Hepatocyte (in vitro differentiated cells): Measurements from ENCODE around the gene LACTBL1. TPM values are rescaled to one million over a fixed set of nuclear protein-coding genes. Genes with fewer than 3 reads are reported as not detected.

Experiments used
- DNase-seq: peaks from one replicate; pipeline ENCODE4 v3.0.0-alpha.2; 2016; ENCODE audit warnings: low spot score
- H2AFZ ChIP-seq: fragments of 200-600 bp; sonication (generic); 2 replicates; pipeline ENCODE4 v1.6.0; 2016; ENCODE audit warnings: antibody characterized with exemption, mild to moderate bottlenecking
- H3K27ac ChIP-seq: fragments of 200-600 bp; sonication (generic); 2 replicates; pipeline ENCODE4 v1.5.1; 2016; ENCODE audit warnings: mild to moderate bottlenecking
- H3K27me3 ChIP-seq: fragments of 200-600 bp; sonication (generic); 2 replicates; pipeline ENCODE4 v1.6.1; 2016
- H3K36me3 ChIP-seq: fragments of 200-600 bp; sonication (generic); replicated peaks from 2 replicates; pipeline ENCODE4 v1.5.1; 2016; ENCODE audit warnings: low read depth; ENCODE audit not compliant: insufficient read depth
- H3K4me1 ChIP-seq: fragments of 200-600 bp; sonication (generic); 2 replicates; pipeline ENCODE4 v1.5.1; 2016; ENCODE audit warnings: mild to moderate bottlenecking, moderate library complexity; ENCODE audit not compliant: insufficient read depth
- H3K4me2 ChIP-seq: fragments of 200-600 bp; sonication (generic); 2 replicates; pipeline ENCODE4 v1.6.0; 2016
- H3K4me3 ChIP-seq: fragments of 200-600 bp; sonication (generic); 2 replicates; pipeline ENCODE4 v1.5.1; 2016; ENCODE audit warnings: mild to moderate bottlenecking
- H3K79me2 ChIP-seq: fragments of 200-600 bp; sonication (generic); 2 replicates; pipeline ENCODE4 v1.6.0; 2017; ENCODE audit warnings: mild to moderate bottlenecking
- H3K9me2 ChIP-seq: fragments of 200-600 bp; sonication (generic); replicated peaks from 2 replicates; pipeline ENCODE4 v1.6.0; 2017; ENCODE audit warnings: mild to moderate bottlenecking; ENCODE audit not compliant: insufficient read depth
- H3K9me3 ChIP-seq: fragments of 200-600 bp; sonication (generic); 2 replicates; pipeline ENCODE4 v1.5.1; 2016; ENCODE audit warnings: low read depth, mild to moderate bottlenecking
- H4K20me1 ChIP-seq: fragments of 200-600 bp; sonication (generic); 2 replicates; pipeline ENCODE4 v1.6.0; 2016; ENCODE audit warnings: mild to moderate bottlenecking; ENCODE audit not compliant: insufficient read depth, poor library complexity, severe bottlenecking
- EZH2 ChIP-seq: fragments of 200-600 bp; sonication (generic); IDR thresholded peaks from 2 replicates; pipeline ENCODE4 v1.6.1; 2016; ENCODE audit warnings: antibody characterized with exemption, mild to moderate bottlenecking, borderline replicate concordance
- EZH2phosphoT487 ChIP-seq: fragments of 200-600 bp; sonication (generic); IDR thresholded peaks from one replicate; pipeline ENCODE4 v1.6.1; 2018; ENCODE audit warnings: antibody characterized with exemption, mild to moderate bottlenecking, low read depth, moderate library complexity; ENCODE audit not compliant: unreplicated experiment, severe bottlenecking
- WGBS: methylation state at CpG from one replicate; pipeline ENCODE4 v1.1.6; 2016; ENCODE audit warnings: low lambda C conversion rate; ENCODE audit errors: missing lambda C conversion rate; 5-methylcytosine and 5-hydroxymethylcytosine counted together
- polyA plus RNA-seq: library from polyadenylated mRNA; unstranded; fragments of >200 nt; fragmentation: Nextera tagmentation; extraction: Ambion mirVana; gene quantifications from 2 replicates; pipeline ENCODE4 v1.2.1, GENCODE V29; 2016
- total RNA-seq: library from RNA; depleted of rRNA; stranded (reverse); fragments of >200 nt; gene quantifications from 2 replicates; pipeline ENCODE4 v1.2.3, GENCODE V29; 2014
- TF ChIP-seq, protein P1 (sequence below): fragments of 200-600 bp; sonication (generic); IDR thresholded peaks from 2 replicates; pipeline ENCODE4 v1.5.1; 2016; ENCODE audit warnings: antibody characterized with exemption, mild to moderate bottlenecking; ENCODE audit not compliant: poor library complexity

The LACTBL1 gene
- total and polyA plus RNA-seq, 2 experiments from 2014 or later: not detected

DNA sequence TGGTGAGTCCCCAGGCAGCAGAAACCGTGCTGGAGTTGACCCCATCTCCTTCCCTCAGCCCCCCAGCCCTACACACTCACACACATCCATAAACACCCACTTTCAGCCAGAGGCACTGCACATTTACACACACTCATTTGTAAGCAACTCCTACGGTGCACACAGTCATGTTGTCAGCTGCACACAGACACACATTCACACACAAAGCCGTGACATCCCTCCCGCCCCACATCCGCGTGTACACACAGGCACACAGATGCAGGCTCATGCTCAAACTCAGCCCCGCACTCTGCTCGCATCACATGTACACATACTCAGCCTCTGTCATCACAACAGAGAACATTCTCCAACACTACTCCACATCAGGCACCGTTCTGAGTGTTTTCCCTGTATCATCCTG is 47.6 kb downstream of the LACTBL1 start:
- Histone ChIP-seq H3K79me2 (no peaks in the 10 kb centered on the region), H3K36me3 (no peaks in the 10 kb centered on the region), H3K27ac (no peak overlapping the region), H3K9me3 (no peaks in the 10 kb centered on the region), H2AFZ (no peak overlapping the region), H3K27me3 (peaks cover 13% of the 10 kb centered on the region), H3K9me2 (no peaks in the 10 kb centered on the region), H4K20me1 (no peaks in the 10 kb centered on the region), H3K4me1 (no peaks in the 10 kb centered on the region), H3K4me2 (no peak overlapping the region), H3K4me3 (no peak overlapping the region)
- no peak for DNase-seq
- no peak for TF ChIP-seq EZH2phosphoT487
- TF ChIP-seq, protein P1, sequence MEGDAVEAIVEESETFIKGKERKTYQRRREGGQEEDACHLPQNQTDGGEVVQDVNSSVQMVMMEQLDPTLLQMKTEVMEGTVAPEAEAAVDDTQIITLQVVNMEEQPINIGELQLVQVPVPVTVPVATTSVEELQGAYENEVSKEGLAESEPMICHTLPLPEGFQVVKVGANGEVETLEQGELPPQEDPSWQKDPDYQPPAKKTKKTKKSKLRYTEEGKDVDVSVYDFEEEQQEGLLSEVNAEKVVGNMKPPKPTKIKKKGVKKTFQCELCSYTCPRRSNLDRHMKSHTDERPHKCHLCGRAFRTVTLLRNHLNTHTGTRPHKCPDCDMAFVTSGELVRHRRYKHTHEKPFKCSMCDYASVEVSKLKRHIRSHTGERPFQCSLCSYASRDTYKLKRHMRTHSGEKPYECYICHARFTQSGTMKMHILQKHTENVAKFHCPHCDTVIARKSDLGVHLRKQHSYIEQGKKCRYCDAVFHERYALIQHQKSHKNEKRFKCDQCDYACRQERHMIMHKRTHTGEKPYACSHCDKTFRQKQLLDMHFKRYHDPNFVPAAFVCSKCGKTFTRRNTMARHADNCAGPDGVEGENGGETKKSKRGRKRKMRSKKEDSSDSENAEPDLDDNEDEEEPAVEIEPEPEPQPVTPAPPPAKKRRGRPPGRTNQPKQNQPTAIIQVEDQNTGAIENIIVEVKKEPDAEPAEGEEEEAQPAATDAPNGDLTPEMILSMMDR: no peak
- no peak for TF ChIP-seq EZH2
- 77% methylated on average over 9 of the region's 9 CpGs for WGBS

DNA sequence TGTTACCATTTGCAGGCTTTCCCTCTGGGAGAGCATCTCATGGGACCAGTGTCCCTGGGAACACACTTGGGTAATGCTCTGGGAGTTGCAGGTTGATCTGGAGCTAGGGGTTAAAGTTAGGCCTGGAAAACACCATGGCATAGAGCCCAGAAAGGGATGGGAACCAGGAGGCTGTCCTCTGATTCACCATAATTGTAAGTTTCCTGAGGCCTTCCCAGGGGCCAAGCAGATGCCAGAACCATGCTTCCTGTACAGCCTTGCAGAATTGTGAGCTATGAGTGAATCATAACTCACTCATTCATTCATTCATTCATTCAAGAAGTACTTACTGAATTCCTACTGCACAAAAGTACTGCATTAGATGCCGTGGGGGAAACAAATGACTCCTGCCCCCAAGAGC is 50.0 kb downstream of the LACTBL1 start:
- no peak overlapping the region for H2AFZ ChIP-seq
- no peak overlapping the region for H3K4me2 ChIP-seq
- H4K20me1 ChIP-seq: no peaks in the 10 kb centered on the region
- no peaks in the 10 kb centered on the region for H3K9me2 ChIP-seq
- peaks cover 5% of the 10 kb centered on the region for H3K27me3 ChIP-seq
- no peak overlapping the region for H3K4me3 ChIP-seq
- H3K79me2 ChIP-seq: no peaks in the 10 kb centered on the region
- no peak for DNase-seq
- TF ChIP-seq EZH2phosphoT487 (no peak), EZH2 (no peak)
- TF ChIP-seq, protein P1: no peak
- no peaks in the 10 kb centered on the region for H3K9me3 ChIP-seq
- no peaks in the 10 kb centered on the region for H3K4me1 ChIP-seq
- WGBS: 100% methylated on average over 1 of the region's 1 CpG
- no peaks in the 10 kb centered on the region for H3K36me3 ChIP-seq
- no peak overlapping the region for H3K27ac ChIP-seq

DNA sequence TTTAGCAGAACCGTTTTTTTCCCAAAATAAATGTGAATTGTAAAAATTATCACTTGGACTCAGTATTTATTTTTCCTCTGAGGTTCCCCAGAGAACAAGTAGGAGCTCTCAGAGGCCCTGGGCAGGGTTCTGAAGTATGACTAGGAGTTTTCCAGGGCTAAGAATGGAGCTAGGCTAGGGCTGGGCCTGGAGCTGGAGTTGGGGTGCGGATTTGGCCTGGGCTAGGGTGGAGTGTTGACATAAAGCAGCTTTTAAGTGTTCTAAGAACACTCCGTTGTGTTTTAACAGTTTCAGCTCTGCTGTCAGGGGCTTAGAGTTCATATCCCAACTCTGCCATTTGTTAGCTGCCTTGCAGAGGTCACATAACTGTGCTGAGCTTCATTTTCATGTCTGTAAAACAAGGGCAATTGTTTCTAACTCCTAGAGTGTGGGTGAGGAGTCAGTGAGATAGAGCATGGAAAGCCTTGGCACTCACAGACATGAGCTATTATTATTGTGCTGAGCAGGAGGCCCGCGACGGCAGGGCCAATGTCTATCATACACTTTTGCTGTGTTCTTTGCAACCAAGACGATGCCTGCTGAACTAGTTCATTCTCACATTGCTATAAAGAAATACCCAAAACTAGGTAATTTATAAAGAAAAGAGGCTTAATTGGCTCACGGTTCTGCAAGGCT is 51.1 kb downstream of the LACTBL1 start:
- no peaks in the 10 kb centered on the region for H3K9me2 ChIP-seq
- 86% methylated on average over 8 of the region's 8 CpGs for WGBS
- no peaks in the 10 kb centered on the region for H3K27me3 ChIP-seq
- H3K27ac ChIP-seq: no peak overlapping the region
- H3K36me3 ChIP-seq: no peaks in the 10 kb centered on the region
- no peak overlapping the region for H3K4me3 ChIP-seq
- no peaks in the 10 kb centered on the region for H4K20me1 ChIP-seq
- H3K9me3 ChIP-seq: no peaks in the 10 kb centered on the region
- no peak overlapping the region for H3K4me2 ChIP-seq
- no peak overlapping the region for H2AFZ ChIP-seq
- DNase-seq: no peak
- TF ChIP-seq, protein P1: no peak
- TF ChIP-seq EZH2phosphoT487 (no peak), EZH2 (no peak)
- H3K4me1 ChIP-seq: no peaks in the 10 kb centered on the region
- H3K79me2 ChIP-seq: no peaks in the 10 kb centered on the region
